Thyroid gland (tissue), 4 donors: Measurements from ENCODE around the gene CCDC15. TPM values are rescaled to one million over a fixed set of nuclear protein-coding genes. Genes with fewer than 3 reads are reported as not detected.
"Not testable (repeated sequence)": the region's sequence is repeated elsewhere in the genome, so short reads cannot be mapped to it uniquely, and the experiment has no call there.

ENCODE experiments used
- DNase-seq, 2 donors: peaks; one replicate each; pipeline ENCODE4 v3.0.0-alpha.2; 2019
- H3K27ac ChIP-seq, 3 donors: fragments of 200-600 bp; sonication (generic); 1 replicate in 2 of 3; 2 replicates in 1 of 3; pipeline ENCODE4 v1.5.1; 2016 to 2019; ENCODE audit warnings: mild to moderate bottlenecking in 1 of 3, moderate library complexity in 1 of 3
- H3K27me3 ChIP-seq: fragments of 200-600 bp; sonication (generic); one replicate; pipeline ENCODE4 v1.5.1; 2019
- H3K36me3 ChIP-seq, 2 donors: fragments of 200-600 bp; sonication (generic); one replicate each; pipeline ENCODE4 v1.5.1; 2016 to 2019
- H3K4me1 ChIP-seq, 2 donors: fragments of 200-600 bp; sonication (generic); one replicate each; pipeline ENCODE4 v1.5.1; 2017 to 2019
- H3K4me3 ChIP-seq, 3 donors: fragments of 200-600 bp; sonication (generic); replicated peaks in 1 of 3; 1 replicate in 2 of 3; 2 replicates in 1 of 3; pipeline ENCODE4 v1.5.1; 2016; ENCODE audit warnings: mild to moderate bottlenecking in 1 of 3
- H3K9me3 ChIP-seq: fragments of 200-600 bp; sonication (generic); one replicate; pipeline ENCODE4 v1.5.1; 2017
- POLR2A ChIP-seq, 2 donors: fragments of 450-650 bp; IDR thresholded peaks; one replicate each; pipeline ENCODE4 v1.6.1; 2017; ENCODE audit warnings: antibody characterized with exemption in 2 of 2, mild to moderate bottlenecking in 2 of 2, moderate library complexity in 1 of 2
- WGBS, 2 donors: methylation state at CpG; one replicate each; pipeline ENCODE4 v1.1.5; 2017; 5-methylcytosine and 5-hydroxymethylcytosine counted together
- intact Hi-C: fragments of 100-400 bp; cut with DNase I; formaldehyde crosslinking; loops from one replicate; pipeline ENCODE4 v1.15.1; 2023
- total RNA-seq, 4 donors: library from RNA; depleted of rRNA; stranded (reverse); fragments of >200 nt; gene quantifications; one replicate each; pipeline ENCODE4 v1.2.3, GENCODE V29; 2016
- TF ChIP-seq, protein P1 (sequence below), 6 experiments: fragments of 200-600 bp in 3 of 6; fragments of 450-650 bp in 3 of 6; sonication (generic) in 3 of 6; IDR thresholded peaks; one replicate each; pipeline ENCODE4 v1.5.1; 2016 to 2019; ENCODE audit warnings: antibody characterized with exemption in 6 of 6, mild to moderate bottlenecking in 2 of 6, inconsistent platforms in 1 of 6, moderate library complexity in 1 of 6

CCDC15 gene
- total RNA-seq, 4 donors from 2014 or later = 0.33 to 2.8 (median 1.1) TPM

DNA sequence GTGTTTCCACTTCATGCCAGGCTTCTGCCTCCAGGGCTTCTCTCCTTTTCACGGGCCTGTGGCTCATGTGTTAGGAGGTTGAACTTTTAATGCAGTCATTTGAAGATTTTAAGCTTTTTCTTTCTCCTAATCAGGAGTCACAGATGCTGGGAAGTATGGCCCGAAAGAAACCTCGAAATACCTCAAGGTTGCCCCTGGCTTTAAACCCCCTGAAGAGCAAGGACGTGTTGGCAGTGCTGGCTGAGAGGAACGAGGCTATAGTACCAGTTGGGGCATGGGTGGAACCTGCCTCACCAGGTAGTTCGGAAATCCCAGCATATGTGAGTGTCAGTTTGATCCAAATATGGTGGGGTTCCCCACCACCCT lies 571 bp downstream of the CCDC15 start:
- Histone ChIP-seq H3K9me3 (no peaks in the 10 kb centered on the region), H3K27ac (peak overlapping the region in 1 of 3 donors; percentile 51), H3K27me3 (no peaks in the 10 kb centered on the region), H3K4me3 (peak overlapping the region in 1 of 3 donors; percentile 62), H3K36me3 (no peaks in the 10 kb centered on the region), H3K4me1 (peaks cover 9 to 12% of the 10 kb centered on the region in 2 donors)
- intact Hi-C loops = loop anchor here (10.0 kb wide), 1 partner anchor 190 kb away; no protein-coding TSS in a partner anchor
- no peak for DNase-seq
- WGBS, 2 donors = 24 to 34% methylated on average over 6 of the region's 6 CpGs
- TF ChIP-seq, protein P1, sequence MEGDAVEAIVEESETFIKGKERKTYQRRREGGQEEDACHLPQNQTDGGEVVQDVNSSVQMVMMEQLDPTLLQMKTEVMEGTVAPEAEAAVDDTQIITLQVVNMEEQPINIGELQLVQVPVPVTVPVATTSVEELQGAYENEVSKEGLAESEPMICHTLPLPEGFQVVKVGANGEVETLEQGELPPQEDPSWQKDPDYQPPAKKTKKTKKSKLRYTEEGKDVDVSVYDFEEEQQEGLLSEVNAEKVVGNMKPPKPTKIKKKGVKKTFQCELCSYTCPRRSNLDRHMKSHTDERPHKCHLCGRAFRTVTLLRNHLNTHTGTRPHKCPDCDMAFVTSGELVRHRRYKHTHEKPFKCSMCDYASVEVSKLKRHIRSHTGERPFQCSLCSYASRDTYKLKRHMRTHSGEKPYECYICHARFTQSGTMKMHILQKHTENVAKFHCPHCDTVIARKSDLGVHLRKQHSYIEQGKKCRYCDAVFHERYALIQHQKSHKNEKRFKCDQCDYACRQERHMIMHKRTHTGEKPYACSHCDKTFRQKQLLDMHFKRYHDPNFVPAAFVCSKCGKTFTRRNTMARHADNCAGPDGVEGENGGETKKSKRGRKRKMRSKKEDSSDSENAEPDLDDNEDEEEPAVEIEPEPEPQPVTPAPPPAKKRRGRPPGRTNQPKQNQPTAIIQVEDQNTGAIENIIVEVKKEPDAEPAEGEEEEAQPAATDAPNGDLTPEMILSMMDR (IDR thresholded peaks at IDR 0.05) = no peak

DNA sequence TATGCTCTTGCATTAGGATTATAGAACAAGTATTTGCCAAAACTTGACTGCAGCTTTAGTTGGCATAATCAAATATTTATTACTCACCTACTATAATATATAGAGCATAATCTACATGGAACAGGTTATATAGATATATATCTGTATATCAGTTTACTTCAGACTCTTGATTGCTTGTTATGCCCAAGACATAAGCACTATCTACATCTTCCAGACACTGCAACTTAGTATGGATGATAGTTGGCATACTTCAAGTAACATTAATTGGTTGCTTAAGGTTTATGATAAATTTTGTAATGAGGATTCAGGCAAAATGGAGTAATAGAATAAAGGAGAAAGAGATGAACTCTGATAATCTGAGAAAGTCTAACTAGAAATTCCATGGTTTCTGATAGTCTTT lies 1.0 kb downstream of the CCDC15 start:
- no peak overlapping the region for H3K4me3 ChIP-seq
- H3K27ac ChIP-seq = no peak overlapping the region
- H3K9me3 ChIP-seq = no peaks in the 10 kb centered on the region
- no peaks in the 10 kb centered on the region for H3K27me3 ChIP-seq
- no peaks in the 10 kb centered on the region for H3K36me3 ChIP-seq
- intact Hi-C loops = loop anchor here (10.0 kb wide), 1 partner anchor 190 kb away; no protein-coding TSS in a partner anchor
- no peak for DNase-seq
- peaks cover 9 to 12% of the 10 kb centered on the region in 2 donors for H3K4me1 ChIP-seq
- TF ChIP-seq, protein P1 (IDR thresholded peaks at IDR 0.05) = no peak
- TF ChIP-seq POLR2A (IDR thresholded peaks at IDR 0.05) = no peak

- intact Hi-C loops = no loop called here
- Histone ChIP-seq H3K4me1 (no peaks in the 10 kb centered on the region), H3K9me3 (no peaks in the 10 kb centered on the region), H3K36me3 (no peaks in the 10 kb centered on the region), H3K27me3 (no peaks in the 10 kb centered on the region), H3K27ac (no peak overlapping the region), H3K4me3 (no peak overlapping the region)
- DNase-seq = no peak
- TF ChIP-seq, protein P1 (IDR thresholded peaks at IDR 0.05) = peak in 5 of 6 experiments; percentile 19 to 77 (median 61)
- no peak for TF ChIP-seq POLR2A (IDR thresholded peaks at IDR 0.05)
- WGBS, 2 donors = 23 to 24% methylated on average over 5 of the region's 5 CpGs
Observed at GRCh38 chr11:124961972-124962609, 8.1 kb downstream of the CCDC15 start.

GRCh38 chr11:124968197-124968596 lies 14.2 kb downstream of the CCDC15 start:
- intact Hi-C loops, DNase-seq: not testable (repeated sequence)
- WGBS, 2 donors = 86 to 91% methylated on average over 8 to 13 of the region's 13 CpGs

GRCh38 chr11:124970925-124971324 lies 16.9 kb downstream of the CCDC15 start:
- no peak for DNase-seq
- WGBS, 2 donors = 62 to 90% methylated on average over 2 of the region's 2 CpGs

More at GRCh38 chr11:124968197-124968596, 14.2 kb downstream of the CCDC15 start:
- not testable (repeated sequence) for H3K36me3 ChIP-seq, H3K4me1 ChIP-seq, H3K27me3 ChIP-seq, H3K4me3 ChIP-seq, H3K9me3 ChIP-seq, H3K27ac ChIP-seq

GRCh38 chr11:124971810-124972209 lies 17.8 kb downstream of the CCDC15 start:
- DNase-seq = no peak
- TF ChIP-seq, protein P1 (IDR thresholded peaks at IDR 0.05) = no peak
- no peak for TF ChIP-seq POLR2A (IDR thresholded peaks at IDR 0.05)
- Histone ChIP-seq H3K36me3 (no peaks in the 10 kb centered on the region), H3K9me3 (no peaks in the 10 kb centered on the region), H3K27ac (no peak overlapping the region), H3K27me3 (no peaks in the 10 kb centered on the region), H3K4me1 (no peaks in the 10 kb centered on the region), H3K4me3 (no peak overlapping the region)
- intact Hi-C loops = no loop called here
- 94 to 98% methylated on average over 2 of the region's 2 CpGs for WGBS, 2 donors

More at GRCh38 chr11:124970925-124971324, 16.9 kb downstream of the CCDC15 start:
- Histone ChIP-seq H3K4me1 (no peaks in the 10 kb centered on the region), H3K27ac (no peak overlapping the region), H3K27me3 (no peaks in the 10 kb centered on the region), H3K4me3 (no peak overlapping the region), H3K36me3 (no peaks in the 10 kb centered on the region), H3K9me3 (no peaks in the 10 kb centered on the region)
- TF ChIP-seq POLR2A (IDR thresholded peaks at IDR 0.05) = no peak
- intact Hi-C loops = no loop called here
